Activated CD8-positive, alpha-beta memory T cell treated with anti-CD3 and anti-CD28 coated beads, Interleukin-2, amount 50 U/mL, for 4 hours (primary cell): ENCODE results near the gene SDCCAG8.

Experiments used
- DNase-seq: peaks from one replicate; pipeline ENCODE4 v3.0.0-alpha.2; 2020

Gene SDCCAG8

DNA sequence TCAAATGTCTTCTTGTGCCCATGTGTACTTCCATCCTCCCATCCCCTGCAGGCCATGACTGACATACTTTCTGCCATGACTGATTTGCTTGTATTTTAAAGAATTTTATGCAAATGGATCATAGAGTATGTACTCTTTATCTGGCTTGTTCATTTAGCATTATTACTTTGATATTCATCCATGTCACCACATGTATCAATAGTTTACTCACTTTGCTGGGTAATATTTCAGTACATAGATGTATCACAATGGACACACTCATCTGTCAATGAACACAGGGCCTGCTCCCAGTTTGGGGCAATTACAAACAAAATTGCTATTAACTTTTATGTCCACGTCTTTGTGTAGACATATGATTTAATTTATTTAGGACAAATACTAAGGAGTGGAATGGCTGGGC, 259.1 kb downstream of the SDCCAG8 start:
- no peak for DNase-seq

DNA sequence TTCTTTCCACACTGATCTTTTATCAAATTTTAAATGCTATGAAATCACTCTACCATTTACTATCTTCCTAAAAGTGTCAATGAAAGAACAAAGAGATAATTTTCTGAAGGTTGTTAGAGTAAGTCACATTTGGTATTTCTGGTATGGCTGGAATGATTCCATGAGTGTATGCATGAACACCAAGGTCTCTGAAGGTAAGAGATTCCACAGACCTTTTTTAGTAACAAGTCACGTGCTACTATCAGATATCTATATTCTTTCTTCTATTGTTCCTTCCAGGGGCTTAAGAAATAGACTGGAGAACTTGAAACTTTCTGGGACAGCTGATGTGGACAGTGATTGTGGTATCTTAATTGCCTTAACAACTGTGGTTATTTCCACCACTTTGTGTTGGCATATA, 265.0 kb downstream of the SDCCAG8 start:
- DNase-seq: no peak

DNA sequence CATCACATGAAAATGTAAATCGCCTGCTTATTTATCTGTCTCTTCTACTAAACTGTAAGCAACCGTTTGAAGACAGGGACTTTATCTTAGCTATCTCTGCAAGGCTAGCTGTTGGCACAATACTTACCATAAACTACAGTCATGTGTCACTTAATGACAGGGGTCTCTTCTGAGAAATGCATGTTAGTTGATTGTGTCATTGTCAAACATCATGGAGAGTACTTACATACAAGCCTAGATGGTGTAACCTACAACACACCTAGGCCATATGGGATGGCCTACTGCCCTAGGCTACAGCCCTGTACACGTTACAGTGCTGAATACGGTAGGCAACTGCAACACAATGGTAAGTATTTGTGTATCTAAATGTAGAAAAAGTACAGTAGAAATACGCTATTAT, 267.9 kb downstream of the SDCCAG8 start:
- no peak for DNase-seq

DNA sequence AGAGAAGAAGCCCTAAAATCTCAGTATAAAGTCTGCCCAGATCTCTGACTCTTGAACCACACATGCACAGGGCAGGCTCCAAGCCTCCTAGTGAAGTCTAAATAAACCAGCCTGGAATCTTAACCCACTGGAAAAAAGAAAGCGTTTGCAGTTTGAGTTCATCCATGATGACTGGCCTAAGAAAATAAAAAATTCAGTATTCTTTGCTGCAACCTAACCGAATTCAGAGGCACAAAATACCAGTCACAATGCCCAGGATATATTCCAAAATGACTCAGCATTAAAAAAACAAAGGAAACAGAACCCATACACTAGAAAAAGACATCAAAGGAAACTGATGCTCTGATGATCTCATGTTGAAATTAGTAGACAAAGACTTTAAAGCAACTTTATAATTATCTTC, 269.2 kb downstream of the SDCCAG8 start:
- DNase-seq: no peak

DNA sequence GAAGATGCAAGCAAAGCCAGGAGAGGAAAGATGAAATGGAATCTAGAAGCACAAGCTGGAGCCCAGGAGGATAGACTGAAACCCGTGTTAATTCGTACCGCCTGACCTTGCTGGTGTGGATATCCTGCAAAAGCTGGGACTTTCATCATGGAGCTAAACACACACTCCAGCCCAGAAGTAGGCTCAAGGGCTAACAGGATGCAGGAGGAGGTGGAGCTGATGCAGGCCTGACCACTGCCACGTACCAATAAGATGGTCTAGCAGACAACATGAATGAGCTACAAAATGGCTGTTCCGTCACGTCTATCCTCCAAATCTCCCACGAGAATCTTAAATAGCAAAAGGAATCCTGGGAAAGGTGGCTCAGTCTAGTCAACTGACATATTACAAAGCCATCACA, 270.3 kb downstream of the SDCCAG8 start:
- DNase-seq: no peak

DNA sequence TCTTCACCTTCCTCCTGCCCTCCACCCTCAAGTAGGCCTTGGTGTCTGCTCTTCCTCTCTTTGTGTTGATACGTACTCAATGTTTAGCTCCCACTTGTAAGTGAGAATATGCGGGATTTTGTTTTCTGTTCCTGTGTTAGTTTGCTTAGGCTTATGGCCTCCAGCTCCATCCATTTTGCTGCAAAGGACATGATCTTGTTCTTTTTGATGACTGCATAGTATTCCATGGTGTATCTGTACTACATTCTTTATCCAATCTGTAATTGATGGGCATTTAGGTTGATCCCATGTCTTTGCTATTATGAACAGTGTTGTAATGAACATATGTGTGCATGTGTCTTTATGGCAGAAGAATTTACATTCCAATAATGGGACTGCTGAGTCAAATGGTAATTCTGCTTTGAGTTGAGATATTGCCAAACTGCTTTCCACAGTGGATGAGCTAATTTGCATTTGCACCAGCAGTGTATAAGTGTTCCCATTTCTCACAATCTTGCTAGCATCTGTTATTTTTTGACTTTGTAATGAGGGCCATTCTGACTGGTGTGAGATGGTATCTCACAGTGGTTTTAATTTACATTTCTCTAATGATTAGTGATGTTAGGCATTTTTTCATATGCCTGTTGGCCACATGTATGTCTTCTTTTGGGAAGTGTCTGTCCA, 272.7 kb downstream of the SDCCAG8 start:
- no peak for DNase-seq

DNA sequence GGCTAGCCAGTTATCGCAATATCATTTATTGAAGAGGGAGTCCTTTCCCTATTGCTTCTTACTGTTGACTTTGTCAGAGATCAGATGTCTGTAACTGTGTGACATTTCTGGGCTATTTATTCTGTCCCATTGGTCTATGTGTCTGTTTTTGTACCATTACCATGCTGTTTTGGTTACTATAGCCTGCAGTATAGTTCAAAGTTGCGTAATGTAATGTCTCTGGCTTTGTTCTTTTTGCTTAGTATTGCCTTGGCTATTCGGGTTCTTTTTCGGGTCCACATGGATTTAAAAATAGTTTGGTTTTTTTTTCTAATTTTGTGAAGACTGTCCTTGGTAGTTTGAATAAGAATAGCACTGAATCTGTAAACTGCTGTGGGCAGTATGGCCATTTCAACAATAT, 273.7 kb downstream of the SDCCAG8 start:
- DNase-seq: no peak

DNA sequence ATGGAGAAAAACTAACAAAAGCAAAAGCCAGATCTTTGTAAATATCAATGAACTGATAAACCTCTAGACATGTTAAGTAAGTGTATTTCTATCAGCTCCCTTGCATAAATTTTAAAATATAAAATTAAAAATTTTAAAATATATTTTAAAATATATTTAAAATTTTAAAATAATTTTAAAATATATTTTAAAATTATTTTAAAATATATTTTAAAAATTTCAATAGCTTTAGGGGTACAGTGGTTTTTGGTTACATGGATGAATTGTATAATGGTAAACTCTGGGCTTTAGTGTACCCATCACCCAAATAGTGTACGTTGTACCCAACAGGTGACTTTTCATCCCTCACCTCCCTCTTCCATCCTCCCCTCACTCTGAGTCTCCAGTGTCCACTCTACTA, 279.2 kb downstream of the SDCCAG8 start:
- DNase-seq: no peak

DNA sequence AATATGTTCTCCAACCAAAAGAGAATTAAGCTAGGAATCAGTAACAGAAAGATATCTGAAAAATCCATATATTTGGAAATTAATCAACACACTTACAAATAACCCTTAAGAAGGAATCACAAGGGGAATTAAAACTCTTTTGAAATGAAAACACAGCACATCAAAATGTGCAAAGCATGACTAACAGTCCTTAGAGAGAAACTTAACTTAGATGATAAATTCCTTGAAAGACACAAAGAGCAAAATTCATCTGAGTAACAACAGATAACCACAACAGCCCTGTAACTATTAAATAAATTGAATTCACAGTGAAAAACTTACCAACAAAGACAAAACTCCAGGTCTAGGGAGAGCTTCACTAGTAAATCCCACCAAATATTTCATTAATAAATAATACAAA, 283.8 kb downstream of the SDCCAG8 start:
- no peak for DNase-seq

DNA sequence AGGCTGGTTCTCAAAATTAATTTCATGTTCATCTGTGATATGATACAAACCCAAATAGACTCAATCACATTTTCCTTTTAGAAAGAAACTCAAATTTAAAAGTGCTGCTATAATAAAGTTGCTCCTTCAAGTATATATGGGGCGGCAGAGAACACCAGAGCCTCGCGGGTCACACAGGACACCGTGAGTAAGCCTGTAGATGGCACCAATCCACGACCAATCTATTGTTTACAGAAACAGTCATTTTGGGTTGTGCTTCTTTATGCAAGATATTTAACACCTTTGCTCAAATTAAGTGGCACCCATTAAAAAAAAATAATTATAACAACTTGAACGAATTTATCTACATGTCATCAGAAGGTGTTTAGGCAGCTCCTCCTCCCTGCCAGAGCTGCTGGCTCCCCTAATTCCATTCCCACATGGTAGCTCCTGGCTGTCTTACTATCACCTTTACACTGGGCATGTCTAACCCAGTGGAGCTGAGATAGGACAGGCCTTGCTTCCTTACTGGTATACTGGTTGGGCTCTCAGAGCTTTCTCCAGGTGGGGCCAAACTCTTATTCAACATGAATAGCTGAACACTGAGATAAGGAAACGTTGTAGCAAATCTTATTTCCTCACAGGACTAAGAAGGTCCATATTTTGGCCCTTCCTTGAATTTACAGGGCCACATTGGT, 287.0 kb downstream of the SDCCAG8 start:
- DNase-seq: no peak

DNA sequence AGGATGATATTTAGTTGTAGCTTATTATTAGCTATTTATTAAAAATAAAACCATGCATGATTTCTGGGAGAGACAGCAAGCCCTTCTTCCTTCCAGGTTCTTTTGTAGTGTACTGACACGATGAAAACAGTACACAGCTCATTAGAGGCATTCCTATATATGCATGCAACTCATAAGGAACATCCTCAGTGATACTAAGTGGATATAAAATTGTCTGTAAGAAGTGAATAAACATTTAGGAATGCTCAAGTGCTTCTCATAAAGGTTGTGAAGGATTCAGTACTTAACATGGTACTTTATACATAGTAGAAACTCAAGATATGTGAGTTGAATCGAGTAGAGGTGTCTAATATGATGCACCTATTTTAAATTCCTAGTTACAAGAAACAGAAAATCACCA, 287.7 kb downstream of the SDCCAG8 start:
- no peak for DNase-seq

DNA sequence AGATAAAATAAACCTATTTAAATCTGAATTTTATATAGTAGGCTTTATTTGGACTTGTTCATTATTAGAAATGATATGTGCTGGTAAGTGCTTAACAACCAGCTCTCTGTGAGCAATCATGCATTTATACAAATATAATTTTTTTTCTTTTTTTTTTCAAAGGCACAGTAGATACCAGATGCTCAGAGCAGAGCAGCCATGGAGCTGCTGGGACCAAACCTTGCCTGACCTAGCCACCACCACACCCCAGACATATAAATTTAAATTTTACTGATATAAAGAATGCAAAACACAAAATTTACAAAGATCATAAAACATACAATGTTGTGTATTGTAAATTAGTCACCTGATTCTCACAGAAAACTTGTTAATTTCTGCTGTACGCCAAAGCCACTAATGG, 290.6 kb downstream of the SDCCAG8 start:
- DNase-seq: no peak

DNA sequence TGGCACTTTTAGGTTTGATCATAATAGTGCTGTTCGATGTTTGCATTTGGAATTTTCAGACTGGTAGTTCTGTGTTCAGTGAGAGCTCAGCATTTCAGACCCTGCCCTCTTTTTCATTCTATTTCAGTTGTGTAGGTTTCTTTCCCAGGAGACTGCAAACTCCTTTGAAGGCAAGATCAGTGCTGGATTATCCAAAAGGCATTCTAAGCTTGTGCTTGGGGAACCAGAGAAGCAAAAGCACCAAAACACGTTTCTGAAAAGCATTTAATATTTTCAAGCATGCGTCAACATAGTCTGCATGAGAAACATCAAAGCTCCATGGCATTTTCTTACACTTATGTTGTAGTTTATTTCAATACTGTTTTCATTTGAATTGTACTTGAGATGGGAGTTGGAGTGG, 292.1 kb downstream of the SDCCAG8 start:
- DNase-seq: no peak

DNA sequence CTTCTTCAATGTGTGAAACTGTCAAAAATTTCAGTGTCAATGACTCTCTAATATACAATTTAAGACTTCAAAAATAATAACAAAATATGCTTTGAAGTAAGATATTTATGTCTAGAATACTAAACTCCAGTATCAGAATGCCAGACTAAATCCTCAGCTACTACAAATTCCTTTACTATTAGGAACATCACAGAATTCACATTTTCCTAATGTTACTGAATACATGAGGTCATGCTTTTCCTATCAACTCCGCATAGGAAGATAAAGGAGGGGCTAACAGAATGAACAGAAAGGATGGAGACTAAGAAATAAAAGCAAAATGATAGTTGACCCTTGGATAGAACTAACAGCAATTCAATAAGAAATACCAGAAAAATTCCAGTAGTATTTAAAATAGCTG, 292.7 kb downstream of the SDCCAG8 start:
- DNase-seq: no peak

DNA sequence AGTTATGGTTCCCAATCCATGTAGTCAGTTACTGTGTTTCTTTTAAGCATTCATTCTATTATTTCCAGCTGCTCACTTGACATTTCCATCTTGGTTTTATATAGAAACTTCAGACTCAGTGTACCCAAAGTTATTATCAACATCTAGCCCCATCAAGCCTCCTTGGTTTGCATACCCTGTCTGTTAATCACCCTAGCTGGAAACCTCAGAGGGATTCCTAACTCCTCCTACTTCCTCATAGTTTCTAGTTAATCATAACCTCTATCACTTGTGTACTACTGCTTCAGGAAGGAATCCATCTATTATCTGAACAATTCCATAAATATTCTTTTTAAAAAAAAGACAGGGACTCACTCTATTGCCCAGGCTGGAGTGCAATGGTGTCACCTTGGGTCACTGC, 293.3 kb downstream of the SDCCAG8 start:
- no peak for DNase-seq
